ENCODE results near the gene GPR26.

- no peak for TF ChIP-seq CTCF (IDR thresholded peaks at IDR 0.05)
- TF ChIP-seq ZFX (IDR thresholded peaks at IDR 0.05; ENCODE audit: borderline replicate concordance) = no peak
These were observed 32.5 kb upstream of the GPR26 start for GRCh38 chr10:123633636-123634035.
